ENCODE data around the gene SMARCA2.

DNA sequence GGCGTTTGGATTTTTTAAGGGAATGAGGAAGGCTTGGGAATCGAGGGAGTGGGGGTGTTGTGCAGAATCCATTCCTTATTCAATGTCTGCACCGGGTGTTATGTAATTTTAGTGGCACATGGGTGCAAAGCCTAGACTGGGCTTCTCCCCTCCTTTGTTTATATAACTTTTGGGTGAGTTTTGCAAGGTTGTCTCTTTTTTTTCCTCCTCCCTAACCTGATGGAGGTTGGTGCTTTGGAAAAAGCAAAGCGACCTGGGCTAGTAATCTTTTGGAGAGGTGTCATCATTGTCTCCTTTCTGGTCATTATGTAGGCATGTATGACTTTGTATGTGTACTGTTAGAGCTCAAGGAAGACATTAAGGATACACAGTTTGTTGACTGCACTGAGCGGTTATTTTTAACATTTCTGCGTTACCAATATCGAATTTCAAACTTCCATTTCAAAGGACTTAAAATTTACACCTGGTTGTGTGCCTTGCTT, 3.1 kb downstream of the SMARCA2 start:
- TF ChIP-seq, protein P1, sequence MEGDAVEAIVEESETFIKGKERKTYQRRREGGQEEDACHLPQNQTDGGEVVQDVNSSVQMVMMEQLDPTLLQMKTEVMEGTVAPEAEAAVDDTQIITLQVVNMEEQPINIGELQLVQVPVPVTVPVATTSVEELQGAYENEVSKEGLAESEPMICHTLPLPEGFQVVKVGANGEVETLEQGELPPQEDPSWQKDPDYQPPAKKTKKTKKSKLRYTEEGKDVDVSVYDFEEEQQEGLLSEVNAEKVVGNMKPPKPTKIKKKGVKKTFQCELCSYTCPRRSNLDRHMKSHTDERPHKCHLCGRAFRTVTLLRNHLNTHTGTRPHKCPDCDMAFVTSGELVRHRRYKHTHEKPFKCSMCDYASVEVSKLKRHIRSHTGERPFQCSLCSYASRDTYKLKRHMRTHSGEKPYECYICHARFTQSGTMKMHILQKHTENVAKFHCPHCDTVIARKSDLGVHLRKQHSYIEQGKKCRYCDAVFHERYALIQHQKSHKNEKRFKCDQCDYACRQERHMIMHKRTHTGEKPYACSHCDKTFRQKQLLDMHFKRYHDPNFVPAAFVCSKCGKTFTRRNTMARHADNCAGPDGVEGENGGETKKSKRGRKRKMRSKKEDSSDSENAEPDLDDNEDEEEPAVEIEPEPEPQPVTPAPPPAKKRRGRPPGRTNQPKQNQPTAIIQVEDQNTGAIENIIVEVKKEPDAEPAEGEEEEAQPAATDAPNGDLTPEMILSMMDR (IDR thresholded peaks at IDR 0.05): no peak
- no peak for TF ChIP-seq POLR2A (IDR thresholded peaks at IDR 0.05)

All from thyroid gland (tissue), 4 donors.